ENCODE measurements around the gene CRHBP.

The CRHBP gene

DNA sequence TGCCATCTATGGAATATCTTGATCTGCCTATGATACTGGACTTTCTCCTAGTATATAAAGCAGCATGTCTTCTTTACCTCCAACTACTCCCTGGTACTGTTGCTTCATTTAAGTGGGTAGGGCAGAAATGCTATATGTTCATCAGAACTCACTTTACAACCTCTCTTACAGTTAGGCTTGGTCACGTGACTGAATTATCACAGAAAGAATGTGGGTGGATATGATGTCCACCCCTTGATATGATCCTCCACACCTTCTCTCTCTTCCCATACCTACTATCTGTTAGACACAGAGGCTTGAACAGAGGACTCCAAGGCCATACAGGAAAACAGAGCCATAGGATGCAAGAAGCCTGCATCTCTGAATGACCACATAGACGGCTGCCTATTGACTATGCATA is 19.8 kb downstream of the CRHBP start:
- TF ChIP-seq, protein P1, sequence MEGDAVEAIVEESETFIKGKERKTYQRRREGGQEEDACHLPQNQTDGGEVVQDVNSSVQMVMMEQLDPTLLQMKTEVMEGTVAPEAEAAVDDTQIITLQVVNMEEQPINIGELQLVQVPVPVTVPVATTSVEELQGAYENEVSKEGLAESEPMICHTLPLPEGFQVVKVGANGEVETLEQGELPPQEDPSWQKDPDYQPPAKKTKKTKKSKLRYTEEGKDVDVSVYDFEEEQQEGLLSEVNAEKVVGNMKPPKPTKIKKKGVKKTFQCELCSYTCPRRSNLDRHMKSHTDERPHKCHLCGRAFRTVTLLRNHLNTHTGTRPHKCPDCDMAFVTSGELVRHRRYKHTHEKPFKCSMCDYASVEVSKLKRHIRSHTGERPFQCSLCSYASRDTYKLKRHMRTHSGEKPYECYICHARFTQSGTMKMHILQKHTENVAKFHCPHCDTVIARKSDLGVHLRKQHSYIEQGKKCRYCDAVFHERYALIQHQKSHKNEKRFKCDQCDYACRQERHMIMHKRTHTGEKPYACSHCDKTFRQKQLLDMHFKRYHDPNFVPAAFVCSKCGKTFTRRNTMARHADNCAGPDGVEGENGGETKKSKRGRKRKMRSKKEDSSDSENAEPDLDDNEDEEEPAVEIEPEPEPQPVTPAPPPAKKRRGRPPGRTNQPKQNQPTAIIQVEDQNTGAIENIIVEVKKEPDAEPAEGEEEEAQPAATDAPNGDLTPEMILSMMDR (IDR thresholded peaks at IDR 0.05): no peak

DNA sequence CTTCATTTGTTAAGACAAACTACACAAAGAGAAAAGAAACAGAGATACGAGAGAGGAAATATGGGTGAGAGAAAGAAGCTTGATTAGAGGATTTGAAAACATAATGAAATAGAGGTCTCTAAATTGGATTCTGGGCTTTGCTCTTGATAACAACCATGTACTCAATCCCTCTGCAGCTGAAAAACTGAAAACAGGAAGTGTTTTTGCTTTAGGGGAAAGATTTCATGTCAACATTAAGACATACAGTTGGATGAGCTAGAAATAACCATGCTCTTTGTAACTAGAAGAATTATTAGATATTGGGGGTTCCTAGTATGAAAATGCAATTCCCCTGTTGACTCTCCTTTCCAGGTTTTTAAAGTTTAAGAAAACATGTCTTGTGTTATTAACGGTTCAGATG is 21.9 kb downstream of the CRHBP start:
- TF ChIP-seq, protein P1 (IDR thresholded peaks at IDR 0.05): no peak

- TF ChIP-seq, protein P1 (IDR thresholded peaks at IDR 0.05): no peak
Observed at GRCh38 chr5:76978869-76979268, 26.0 kb downstream of the CRHBP start.

DNA sequence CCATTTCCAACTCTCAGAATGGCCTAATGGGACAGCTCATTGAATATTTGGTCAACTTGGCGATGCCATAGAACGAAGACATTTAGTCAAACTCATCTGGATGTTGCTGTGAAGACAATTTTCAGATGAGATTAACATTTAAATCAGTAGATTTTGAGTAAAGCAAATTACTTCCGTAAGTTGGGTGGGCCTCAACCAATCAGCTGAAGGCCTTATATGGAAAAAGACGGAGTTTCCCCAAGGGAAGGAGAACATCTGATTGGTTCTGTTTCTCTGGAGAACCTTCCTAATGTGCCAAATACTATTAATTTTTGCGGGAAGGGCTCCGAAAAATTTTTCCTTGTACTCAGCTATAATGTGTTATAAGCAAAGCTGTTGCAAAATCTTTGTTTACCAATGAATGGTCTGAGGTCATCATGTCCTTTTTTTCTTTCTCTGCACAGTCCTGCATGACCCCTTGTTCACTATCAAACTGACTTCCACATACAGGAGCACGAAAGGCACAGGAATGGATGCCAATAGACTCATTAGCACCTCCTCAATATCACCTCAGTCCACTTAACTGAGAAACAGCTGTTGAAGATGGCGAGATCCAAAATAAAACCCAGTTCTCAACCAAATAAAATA is 27.8 kb downstream of the CRHBP start:
- TF ChIP-seq, protein P1 (IDR thresholded peaks at IDR 0.05): no peak

DNA sequence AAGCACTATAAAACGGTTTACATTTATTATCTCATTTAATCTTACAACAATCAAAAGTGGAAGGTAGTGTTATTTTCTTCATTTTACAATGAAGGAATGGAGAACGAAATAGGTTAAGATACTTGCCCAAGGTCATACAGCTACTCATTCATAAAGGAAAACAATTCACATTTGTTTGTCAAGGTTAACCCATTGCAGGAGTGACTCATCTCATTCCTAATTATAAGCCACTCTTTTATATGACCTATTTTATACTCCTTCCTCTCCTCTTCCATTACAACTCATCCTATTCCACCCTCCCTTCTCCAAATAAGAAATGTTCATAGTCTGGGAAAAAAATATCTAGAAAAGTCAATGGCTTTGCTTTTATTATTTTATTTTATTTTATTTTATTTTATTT is 29.6 kb downstream of the CRHBP start:
- TF ChIP-seq, protein P1 (IDR thresholded peaks at IDR 0.05): no peak

- TF ChIP-seq, protein P1 (IDR thresholded peaks at IDR 0.05): no peak
Observed at GRCh38 chr5:76983468-76983867, 30.6 kb downstream of the CRHBP start.

- TF ChIP-seq, protein P1 (IDR thresholded peaks at IDR 0.05): no peak
Observed at GRCh38 chr5:76986825-76987526, 34.1 kb downstream of the CRHBP start.
